ENCODE results near the gene CPT1C. TPM values are rescaled to one million over a fixed set of nuclear protein-coding genes. Genes with fewer than 3 reads are reported as not detected.

The CPT1C gene
- total RNA-seq, 2 experiments from 2014 or later, result 0.86 to 0.95 TPM

DNA sequence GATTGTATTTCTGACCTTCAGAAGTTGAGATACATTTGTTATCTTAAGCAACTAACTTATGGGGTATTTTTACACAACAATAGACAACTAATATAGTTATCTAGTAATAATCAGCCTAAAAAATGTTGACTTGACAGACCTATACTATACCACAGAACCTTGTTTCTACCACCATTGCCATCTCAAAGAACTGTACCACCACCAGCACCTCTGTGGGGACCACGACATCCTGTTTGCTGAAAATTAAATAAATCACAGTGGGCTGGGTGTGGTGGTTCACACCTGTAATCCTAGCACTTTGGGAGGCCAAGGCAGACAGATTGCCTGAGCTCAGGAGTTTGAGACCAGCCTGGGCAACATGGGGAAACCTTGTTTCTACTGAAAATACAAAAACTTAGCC lies 48.2 kb downstream of the CPT1C start:
- no peak overlapping the region for H3K4me3 ChIP-seq (ENCODE audit: low read depth, low read length, poor library complexity, severe bottlenecking)
- CTCF ChIA-PET (ENCODE audit: unreplicated experiment), result no interaction called here
- H3K9me3 ChIP-seq (ENCODE audit: low read length), result no peaks in the 10 kb centered on the region
- no peaks in the 10 kb centered on the region for H4K20me1 ChIP-seq (ENCODE audit: insufficient read depth, low read length)
- H3K36me3 ChIP-seq (ENCODE audit: insufficient read depth, low read length), result no peaks in the 10 kb centered on the region
- no peak for TF ChIP-seq EZH2phosphoT487 (IDR thresholded peaks at IDR 0.05; ENCODE audit: borderline replicate concordance, low read depth, low read length)
- TF ChIP-seq, protein P1, sequence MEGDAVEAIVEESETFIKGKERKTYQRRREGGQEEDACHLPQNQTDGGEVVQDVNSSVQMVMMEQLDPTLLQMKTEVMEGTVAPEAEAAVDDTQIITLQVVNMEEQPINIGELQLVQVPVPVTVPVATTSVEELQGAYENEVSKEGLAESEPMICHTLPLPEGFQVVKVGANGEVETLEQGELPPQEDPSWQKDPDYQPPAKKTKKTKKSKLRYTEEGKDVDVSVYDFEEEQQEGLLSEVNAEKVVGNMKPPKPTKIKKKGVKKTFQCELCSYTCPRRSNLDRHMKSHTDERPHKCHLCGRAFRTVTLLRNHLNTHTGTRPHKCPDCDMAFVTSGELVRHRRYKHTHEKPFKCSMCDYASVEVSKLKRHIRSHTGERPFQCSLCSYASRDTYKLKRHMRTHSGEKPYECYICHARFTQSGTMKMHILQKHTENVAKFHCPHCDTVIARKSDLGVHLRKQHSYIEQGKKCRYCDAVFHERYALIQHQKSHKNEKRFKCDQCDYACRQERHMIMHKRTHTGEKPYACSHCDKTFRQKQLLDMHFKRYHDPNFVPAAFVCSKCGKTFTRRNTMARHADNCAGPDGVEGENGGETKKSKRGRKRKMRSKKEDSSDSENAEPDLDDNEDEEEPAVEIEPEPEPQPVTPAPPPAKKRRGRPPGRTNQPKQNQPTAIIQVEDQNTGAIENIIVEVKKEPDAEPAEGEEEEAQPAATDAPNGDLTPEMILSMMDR (conservative IDR thresholded peaks at IDR 0.05; ENCODE audit: low read length), result no peak
- DNase-seq (ENCODE audit: low spot score), result no peak
- H3K79me2 ChIP-seq (ENCODE audit: insufficient read depth, low read depth, low read length), result no peaks in the 10 kb centered on the region
- POLR2A ChIA-PET, result no interaction called here
- H3K27ac ChIP-seq (ENCODE audit: low read depth, low read length, poor library complexity, severe bottlenecking), result no peak overlapping the region
- no peak overlapping the region for H2AFZ ChIP-seq (ENCODE audit: low read length)
- H3K4me1 ChIP-seq (ENCODE audit: insufficient read depth, low read length, poor library complexity, severe bottlenecking), result no peaks in the 10 kb centered on the region
- BruUV-seq (replicated peaks), result no TSS peak
- intact Hi-C loops (cut with micrococcal nuclease; ENCODE audit: unreplicated experiment), result no loop called here
- H3K9me2 ChIP-seq (ENCODE audit: insufficient read depth, low read length), result no peaks in the 10 kb centered on the region
- no peak overlapping the region for H3K4me2 ChIP-seq (ENCODE audit: low read length)

DNA sequence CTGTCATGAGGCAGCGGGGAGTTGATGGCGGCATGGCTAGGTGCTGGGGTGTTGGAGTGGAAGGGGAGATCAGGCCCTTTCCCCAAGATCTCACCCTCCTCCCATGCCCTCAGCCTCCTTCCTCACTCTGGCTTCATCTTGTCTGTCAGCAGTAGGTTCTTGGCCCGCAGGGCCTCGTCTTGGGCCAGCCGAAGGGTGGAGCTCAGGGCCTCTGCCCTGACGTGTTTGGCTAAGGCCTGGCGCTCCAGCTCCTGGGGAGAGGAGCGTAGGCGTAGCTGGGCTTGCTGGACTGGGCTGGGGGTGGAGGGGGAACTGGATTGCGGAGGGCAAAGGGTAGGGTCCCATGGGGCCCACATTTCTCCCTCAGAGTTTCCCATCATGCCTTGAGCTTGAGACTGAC lies 49.0 kb downstream of the CPT1C start:
- POLR2A ChIA-PET, result no interaction called here
- no peak for DNase-seq (ENCODE audit: low spot score)
- H3K4me1 ChIP-seq (ENCODE audit: insufficient read depth, low read length, poor library complexity, severe bottlenecking), result no peaks in the 10 kb centered on the region
- H3K9me3 ChIP-seq (ENCODE audit: low read length), result no peaks in the 10 kb centered on the region
- H3K4me2 ChIP-seq (ENCODE audit: low read length), result no peak overlapping the region
- no peak overlapping the region for H3K27ac ChIP-seq (ENCODE audit: low read depth, low read length, poor library complexity, severe bottlenecking)
- intact Hi-C loops (cut with micrococcal nuclease; ENCODE audit: unreplicated experiment), result no loop called here
- H3K36me3 ChIP-seq (ENCODE audit: insufficient read depth, low read length), result no peaks in the 10 kb centered on the region
- no TSS peak for BruUV-seq (replicated peaks)
- TF ChIP-seq EZH2phosphoT487 (IDR thresholded peaks at IDR 0.05; ENCODE audit: borderline replicate concordance, low read depth, low read length), result no peak
- TF ChIP-seq, protein P1 (conservative IDR thresholded peaks at IDR 0.05; ENCODE audit: low read length), result no peak
- H3K79me2 ChIP-seq (ENCODE audit: insufficient read depth, low read depth, low read length), result no peaks in the 10 kb centered on the region
- no peak overlapping the region for H3K4me3 ChIP-seq (ENCODE audit: low read depth, low read length, poor library complexity, severe bottlenecking)
- CTCF ChIA-PET (ENCODE audit: unreplicated experiment), result no interaction called here
- H3K9me2 ChIP-seq (ENCODE audit: insufficient read depth, low read length), result no peaks in the 10 kb centered on the region
- H4K20me1 ChIP-seq (ENCODE audit: insufficient read depth, low read length), result no peaks in the 10 kb centered on the region
- no peak overlapping the region for H2AFZ ChIP-seq (ENCODE audit: low read length)

DNA sequence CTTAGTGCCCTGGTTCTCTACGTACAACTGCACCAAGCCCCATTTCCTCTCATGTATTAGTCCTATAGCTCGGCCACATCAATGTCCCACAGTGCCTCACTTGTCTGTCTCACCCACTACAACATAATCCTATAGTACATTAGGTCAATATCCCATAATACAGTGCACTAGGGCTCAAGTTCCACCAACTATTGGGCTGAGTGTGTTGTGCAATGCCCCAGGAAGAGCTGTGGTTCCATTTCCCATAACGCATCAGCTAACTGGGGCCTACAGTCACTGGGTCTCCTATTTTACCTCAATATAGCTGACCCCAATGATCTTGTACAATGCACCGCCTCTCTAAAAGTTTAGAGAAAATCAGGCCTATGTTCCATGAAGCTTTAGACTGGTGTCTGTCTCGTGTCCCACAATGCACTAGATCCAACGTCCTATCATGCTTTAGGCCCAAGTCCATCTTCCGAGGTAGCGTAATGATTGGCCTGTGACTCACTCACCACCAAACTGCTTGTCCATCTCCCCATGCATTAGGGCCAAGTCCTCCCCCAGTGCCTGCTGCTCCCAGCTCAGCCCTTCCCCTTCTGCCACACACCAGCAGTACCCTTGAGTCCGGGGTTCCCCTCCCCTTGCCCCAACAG lies 50.4 kb downstream of the CPT1C start:
- H3K79me2 ChIP-seq (ENCODE audit: insufficient read depth, low read depth, low read length), result no peaks in the 10 kb centered on the region
- TF ChIP-seq, protein P1 (conservative IDR thresholded peaks at IDR 0.05; ENCODE audit: low read length), result no peak
- no peak for TF ChIP-seq EZH2phosphoT487 (IDR thresholded peaks at IDR 0.05; ENCODE audit: borderline replicate concordance, low read depth, low read length)
- ChIA-PET POLR2A (no interaction called here), CTCF (ENCODE audit: unreplicated experiment) (no interaction called here)
- H3K9me2 ChIP-seq (ENCODE audit: insufficient read depth, low read length), result no peaks in the 10 kb centered on the region
- no peaks in the 10 kb centered on the region for H3K4me1 ChIP-seq (ENCODE audit: insufficient read depth, low read length, poor library complexity, severe bottlenecking)
- H3K27ac ChIP-seq (ENCODE audit: low read depth, low read length, poor library complexity, severe bottlenecking), result no peak overlapping the region
- intact Hi-C loops (cut with micrococcal nuclease; ENCODE audit: unreplicated experiment), result no loop called here
- no TSS peak for BruUV-seq (replicated peaks)
- no peak overlapping the region for H2AFZ ChIP-seq (ENCODE audit: low read length)
- DNase-seq (ENCODE audit: low spot score), result no peak
- H4K20me1 ChIP-seq (ENCODE audit: insufficient read depth, low read length), result no peaks in the 10 kb centered on the region
- no peaks in the 10 kb centered on the region for H3K36me3 ChIP-seq (ENCODE audit: insufficient read depth, low read length)
- H3K4me2 ChIP-seq (ENCODE audit: low read length), result no peak overlapping the region
- H3K9me3 ChIP-seq (ENCODE audit: low read length), result no peaks in the 10 kb centered on the region
- no peak overlapping the region for H3K4me3 ChIP-seq (ENCODE audit: low read depth, low read length, poor library complexity, severe bottlenecking)

Data from OCI-LY7 (cell line).